Transverse colon (tissue), 4 donors: ENCODE data around the gene RAB40A. TPM values are rescaled to one million over a fixed set of nuclear protein-coding genes. Genes with fewer than 3 reads are reported as not detected.
"Not testable (repeated sequence)": the region's sequence is repeated elsewhere in the genome, so short reads cannot be mapped to it uniquely, and the experiment has no call there.

Source experiments
- DNase-seq: peaks from one replicate; pipeline ENCODE4 v3.0.0-alpha.2; 2019
- H3K27ac ChIP-seq, 4 donors: fragments of 200-600 bp; sonication (generic); 2 replicates each; pipeline ENCODE4 v1.5.1; 2016 to 2018; ENCODE audit warnings: inconsistent platforms in 4 of 4
- H3K27me3 ChIP-seq: fragments of 200-600 bp; sonication (generic); 2 replicates; pipeline ENCODE4 v1.5.1; 2017; ENCODE audit warnings: inconsistent platforms
- H3K36me3 ChIP-seq, 4 donors: fragments of 200-600 bp; sonication (generic); 2 replicates each; pipeline ENCODE4 v1.5.1; 2017 to 2019; ENCODE audit warnings: inconsistent platforms in 4 of 4
- H3K4me1 ChIP-seq, 4 donors: fragments of 200-600 bp; sonication (generic); 2 replicates each; pipeline ENCODE4 v1.5.1; 2017 to 2020; ENCODE audit warnings: inconsistent platforms in 4 of 4
- H3K4me3 ChIP-seq, 4 donors: fragments of 200-600 bp; sonication (generic); 1 replicate in 1 of 4; 2 replicates in 3 of 4; pipeline versions ENCODE4 v1.5.1 to v1.6.1; 2017 to 2019; ENCODE audit warnings: inconsistent platforms in 4 of 4
- H3K9me3 ChIP-seq, 2 donors: fragments of 200-600 bp; sonication (generic); 2 replicates each; pipeline ENCODE4 v1.5.1; 2017 to 2019; ENCODE audit warnings: inconsistent platforms in 2 of 2
- EP300 ChIP-seq: sonication (generic); formaldehyde crosslinking; IDR thresholded peaks from one replicate; pipeline ENCODE4 v1.6.1; 2017; ENCODE audit warnings: antibody characterized with exemption, low read depth
- POLR2A ChIP-seq: fragments of 450-650 bp; IDR thresholded peaks from one replicate; pipeline ENCODE4 v1.6.1; 2016; ENCODE audit warnings: antibody characterized with exemption, mild to moderate bottlenecking, moderate library complexity
- POLR2AphosphoS5 ChIP-seq, 3 donors: sonication (generic); formaldehyde crosslinking; IDR thresholded peaks; one replicate each; pipeline ENCODE4 v1.6.1; 2016; ENCODE audit warnings: antibody characterized with exemption in 3 of 3
- WGBS, 2 donors: methylation state at CpG; one replicate each; pipeline ENCODE4 v1.1.5; 2018; ENCODE audit warnings: low coverage in 1 of 2; 5-methylcytosine and 5-hydroxymethylcytosine counted together
- in situ Hi-C, 4 donors: fragments of 200-750 bp; cut with MboI; loops; one replicate each; pipeline versions ENCODE4 v1.15.0 to v1.15.1; 2017; ENCODE audit warnings: low sequenced_read_pairs in 3 of 4, low pct_ligation_motif_present in 1 of 4, low pct_unique_long_range_greater_than_20kb in 1 of 4
- intact Hi-C: fragments of 100-400 bp; cut with DNase I; formaldehyde crosslinking; loops from one replicate; pipeline ENCODE4 v1.15.1; 2023; ENCODE audit warnings: low total_unique reads
- total RNA-seq, 4 donors: library from RNA; depleted of rRNA; stranded (reverse); fragments of >200 nt; gene quantifications; one replicate each; pipeline ENCODE4 v1.1.0, GENCODE V29; 2016
- TF ChIP-seq, protein P1 (sequence below), 5 experiments: fragments of 200-600 bp in 3 of 5; fragments of 450-650 bp in 2 of 5; sonication (generic) in 3 of 5; IDR thresholded peaks; 1 replicate in 2 of 5; 2 replicates in 3 of 5; pipeline ENCODE4 v1.5.1; 2016 to 2017; ENCODE audit warnings: antibody characterized with exemption in 5 of 5, inconsistent platforms in 3 of 5, mild to moderate bottlenecking in 2 of 5, moderate library complexity in 1 of 5

RAB40A gene
- total RNA-seq, 4 donors from 2014 or later: 0.55 to 1.4 TPM; not detected in 2

DNA sequence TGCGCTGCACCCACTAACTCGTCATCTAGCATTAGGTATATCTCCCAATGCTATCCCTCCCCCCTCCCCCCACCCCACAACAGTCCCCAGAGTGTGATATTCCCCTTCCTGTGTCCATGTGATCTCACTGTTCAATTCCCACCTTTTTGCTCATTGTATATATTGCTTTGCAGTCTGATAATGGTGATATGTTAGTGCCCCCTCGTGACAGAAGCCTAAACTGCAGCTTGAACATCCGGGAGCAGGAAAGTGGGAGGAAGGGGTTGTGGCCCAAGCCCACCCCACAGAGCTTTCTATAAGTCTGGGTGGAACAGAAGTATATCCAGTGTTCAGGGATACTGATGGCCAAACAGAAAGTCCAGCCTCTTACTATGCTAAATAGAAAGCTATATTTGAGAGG is 29.6 kb downstream of the RAB40A start:
- TF ChIP-seq, protein P1, sequence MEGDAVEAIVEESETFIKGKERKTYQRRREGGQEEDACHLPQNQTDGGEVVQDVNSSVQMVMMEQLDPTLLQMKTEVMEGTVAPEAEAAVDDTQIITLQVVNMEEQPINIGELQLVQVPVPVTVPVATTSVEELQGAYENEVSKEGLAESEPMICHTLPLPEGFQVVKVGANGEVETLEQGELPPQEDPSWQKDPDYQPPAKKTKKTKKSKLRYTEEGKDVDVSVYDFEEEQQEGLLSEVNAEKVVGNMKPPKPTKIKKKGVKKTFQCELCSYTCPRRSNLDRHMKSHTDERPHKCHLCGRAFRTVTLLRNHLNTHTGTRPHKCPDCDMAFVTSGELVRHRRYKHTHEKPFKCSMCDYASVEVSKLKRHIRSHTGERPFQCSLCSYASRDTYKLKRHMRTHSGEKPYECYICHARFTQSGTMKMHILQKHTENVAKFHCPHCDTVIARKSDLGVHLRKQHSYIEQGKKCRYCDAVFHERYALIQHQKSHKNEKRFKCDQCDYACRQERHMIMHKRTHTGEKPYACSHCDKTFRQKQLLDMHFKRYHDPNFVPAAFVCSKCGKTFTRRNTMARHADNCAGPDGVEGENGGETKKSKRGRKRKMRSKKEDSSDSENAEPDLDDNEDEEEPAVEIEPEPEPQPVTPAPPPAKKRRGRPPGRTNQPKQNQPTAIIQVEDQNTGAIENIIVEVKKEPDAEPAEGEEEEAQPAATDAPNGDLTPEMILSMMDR (IDR thresholded peaks at IDR 0.05): peak; percentile 12 to 37 (median 25)
- in situ Hi-C loops, H3K36me3 ChIP-seq, H3K27me3 ChIP-seq, H3K4me1 ChIP-seq, H3K4me3 ChIP-seq, H3K9me3 ChIP-seq, intact Hi-C loops, H3K27ac ChIP-seq: not testable (repeated sequence)
- peak; percentile 36 for DNase-seq
- WGBS, 2 donors: 41% methylated on average over 4 of the region's 4 CpGs; no CpG with 5 or more reads in 1 of the 2 donors

DNA sequence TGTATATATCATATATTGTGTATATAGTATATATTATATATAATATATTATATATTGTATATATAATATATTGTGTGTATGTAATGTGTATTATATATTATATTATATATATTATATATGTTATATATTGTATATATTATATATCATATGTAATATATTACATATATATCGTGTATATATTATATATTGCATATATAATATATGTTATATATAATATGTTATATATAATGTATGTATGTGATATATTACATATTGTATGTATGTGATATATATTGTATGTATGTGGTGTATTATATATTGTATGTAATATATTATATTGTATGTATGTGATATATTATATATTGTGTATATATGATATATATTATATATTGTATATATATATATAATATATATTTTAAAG is 30.5 kb downstream of the RAB40A start:
- no peak for DNase-seq
- H3K9me3 ChIP-seq: no peaks in the 10 kb centered on the region
- WGBS, 2 donors: no CpG with 5 or more reads among the region's 1 CpG
- intact Hi-C loops: no loop called here
- H3K4me1 ChIP-seq: no peaks in the 10 kb centered on the region
- no peak for TF ChIP-seq EP300
- no peak for TF ChIP-seq POLR2AphosphoS5 (IDR thresholded peaks at IDR 0.05)
- TF ChIP-seq POLR2A: no peak
- TF ChIP-seq, protein P1 (IDR thresholded peaks at IDR 0.05): no peak
- H3K36me3 ChIP-seq: no peaks in the 10 kb centered on the region
- no peak overlapping the region for H3K27ac ChIP-seq
- no peak overlapping the region for H3K4me3 ChIP-seq
- in situ Hi-C loops: no loop called here
- no peaks in the 10 kb centered on the region for H3K27me3 ChIP-seq

DNA sequence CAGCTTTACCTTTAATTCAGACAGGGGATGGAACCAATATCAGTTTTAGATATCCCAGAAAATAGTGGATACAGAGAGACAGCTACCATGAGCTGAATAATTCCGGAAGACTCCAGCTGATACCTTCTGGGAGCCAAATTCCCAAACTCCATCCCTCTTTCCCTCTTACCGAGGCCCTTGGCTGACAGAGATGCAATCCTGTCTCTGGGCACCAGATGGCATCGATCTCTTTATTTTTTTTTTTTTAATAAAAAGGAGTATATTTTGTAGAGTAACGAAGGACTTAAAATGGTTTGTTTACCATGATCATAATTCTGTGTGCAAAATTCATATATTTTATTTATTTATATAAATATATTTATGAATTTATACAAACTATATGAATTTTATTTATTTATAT is 31.0 kb downstream of the RAB40A start:
- Histone ChIP-seq H3K4me3 (no peak overlapping the region), H3K27me3 (no peaks in the 10 kb centered on the region), H3K36me3 (no peaks in the 10 kb centered on the region), H3K9me3 (no peaks in the 10 kb centered on the region), H3K4me1 (no peaks in the 10 kb centered on the region), H3K27ac (no peak overlapping the region)
- no peak for TF ChIP-seq POLR2A
- TF ChIP-seq, protein P1 (IDR thresholded peaks at IDR 0.05): peak in 2 of 5 experiments; percentile 23 to 39
- intact Hi-C loops (no loop called here), in situ Hi-C loops (no loop called here)
- no peak for DNase-seq
- 25% methylated on average over 4 of the region's 4 CpGs; no CpG with 5 or more reads in 1 of the 2 donors for WGBS, 2 donors

DNA sequence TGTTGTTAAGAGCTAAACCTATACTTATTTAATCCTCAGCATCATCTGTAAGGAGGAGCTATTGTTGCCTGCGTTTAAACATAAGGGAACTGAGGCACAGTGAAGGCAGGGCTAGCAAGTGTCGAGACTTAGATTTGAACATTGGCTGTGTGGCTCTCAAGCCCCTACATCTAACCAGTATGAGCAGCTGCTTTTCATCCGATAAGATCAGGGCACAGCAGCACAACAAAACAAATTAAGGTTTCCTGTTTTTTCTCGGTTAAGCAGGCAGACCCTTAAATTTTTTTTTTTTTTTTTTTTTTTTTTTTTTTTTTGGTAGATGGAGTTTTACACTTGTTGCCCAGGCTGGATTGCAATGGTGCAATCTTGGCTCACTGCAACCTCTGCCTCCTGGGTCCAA is 35.6 kb downstream of the RAB40A start:
- Histone ChIP-seq H3K27ac (no peak overlapping the region), H3K9me3 (no peaks in the 10 kb centered on the region), H3K4me3 (no peak overlapping the region), H3K27me3 (no peaks in the 10 kb centered on the region), H3K4me1 (no peaks in the 10 kb centered on the region), H3K36me3 (no peaks in the 10 kb centered on the region)
- no peak for DNase-seq
- in situ Hi-C loops (no loop called here), intact Hi-C loops (no loop called here)
- TF ChIP-seq EP300 (no peak), POLR2A (no peak)
- TF ChIP-seq, protein P1 (IDR thresholded peaks at IDR 0.05): no peak
- WGBS, 2 donors: 68% methylated on average over 4 of the region's 4 CpGs; no CpG with 5 or more reads in 1 of the 2 donors
